K562 (cell line): ENCODE measurements around the gene C9orf153.

Experiments used
- CTCF ChIP-seq, 3 experiments: IDR thresholded peaks in 2 of 3; conservative IDR thresholded peaks in 1 of 3; 2 replicates each; pipeline ENCODE4 v1.5.1; 2011 to 2012; ENCODE audit warnings: low read length in 3 of 3, mild to moderate bottlenecking in 3 of 3, control low read depth in 2 of 3, improper control_type of control experiment in 1 of 3, inconsistent platforms in 1 of 3, low read depth in 1 of 3, mixed read lengths in 1 of 3, moderate library complexity in 1 of 3; ENCODE audit not compliant: insufficient read depth in 2 of 3
- EP300 ChIP-seq: IDR thresholded peaks from 2 replicates; pipeline ENCODE4 v1.6.1; 2012; ENCODE audit warnings: low read length, improper control_type of control experiment
- ESRRB ChIP-seq: fragments of 250-450 bp; sonication (Bioruptor Pico); IDR thresholded peaks from 2 replicates; pipeline ENCODE4 v1.5.0; 2020; ENCODE audit warnings: mild to moderate bottlenecking, moderate library complexity, borderline replicate concordance
- FOXM1 ChIP-seq, 2 experiments: fragments of 450-650 bp in 1 of 2; sonication (generic) in 1 of 2; formaldehyde crosslinking in 1 of 2; IDR thresholded peaks; 2 replicates each; pipeline versions ENCODE4 v1.6.1 to v1.9.0; 2017 to 2022; ENCODE audit warnings: low read depth in 2 of 2, mild to moderate bottlenecking in 2 of 2, missing genetic modification reagents in 1 of 2, moderate library complexity in 1 of 2
- ZNF133 ChIP-seq: fragments of 250-450 bp; sonication (Bioruptor Pico); IDR thresholded peaks from 2 replicates; pipeline ENCODE4 v1.4.0; 2020; ENCODE audit warnings: mild to moderate bottlenecking
- ZNF507 ChIP-seq: conservative IDR thresholded peaks from 2 replicates; pipeline ENCODE4 v1.6.1; 2017; ENCODE audit warnings: missing genetic modification characterization, missing compliant biosample characterization
- TF ChIP-seq, protein P1 (sequence below): fragments of 250-450 bp; sonication (Bioruptor Pico); IDR thresholded peaks from 2 replicates; pipeline ENCODE4 v1.5.0; 2020; ENCODE audit warnings: mild to moderate bottlenecking

- TF ChIP-seq EP300 (no peak), ZNF133 (CRISPR knock-in tag) (no peak), ESRRB (CRISPR knock-in tag) (no peak), FOXM1 (IDR thresholded peaks at IDR 0.05; ENCODE audit: low read depth) (no peak), FOXM1 (CRISPR knock-in tag; IDR thresholded peaks at IDR 0.05; ENCODE audit: low read depth) (no peak), CTCF (IDR thresholded peaks at IDR 0.05 in 2 of 3, conservative IDR thresholded peaks at IDR 0.05 in 1 of 3; ENCODE audit: insufficient read depth in 2 of 3, low read depth in 1 of 3, low read length in 3 of 3) (no peak), ZNF507 (tag) (no peak)
- TF ChIP-seq, protein P1, sequence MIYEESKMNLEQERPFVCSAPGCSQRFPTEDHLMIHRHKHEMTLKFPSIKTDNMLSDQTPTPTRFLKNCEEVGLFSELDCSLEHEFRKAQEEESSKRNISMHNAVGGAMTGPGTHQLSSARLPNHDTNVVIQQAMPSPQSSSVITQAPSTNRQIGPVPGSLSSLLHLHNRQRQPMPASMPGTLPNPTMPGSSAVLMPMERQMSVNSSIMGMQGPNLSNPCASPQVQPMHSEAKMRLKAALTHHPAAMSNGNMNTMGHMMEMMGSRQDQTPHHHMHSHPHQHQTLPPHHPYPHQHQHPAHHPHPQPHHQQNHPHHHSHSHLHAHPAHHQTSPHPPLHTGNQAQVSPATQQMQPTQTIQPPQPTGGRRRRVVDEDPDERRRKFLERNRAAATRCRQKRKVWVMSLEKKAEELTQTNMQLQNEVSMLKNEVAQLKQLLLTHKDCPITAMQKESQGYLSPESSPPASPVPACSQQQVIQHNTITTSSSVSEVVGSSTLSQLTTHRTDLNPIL (CRISPR knock-in tag) = no peak
Measured at GRCh38 chr9:86193088-86193487, 66.4 kb downstream of the C9orf153 start.
